ENCODE results near the gene KIAA1217. TPM values are rescaled to one million over a fixed set of nuclear protein-coding genes. Genes with fewer than 3 reads are reported as not detected.

Gene KIAA1217
- total RNA-seq, 4 donors from 2014 or later, result 12.7 to 156 (median 34.8) TPM

GRCh38 chr10:24432478-24433416 is 223.8 kb downstream of the KIAA1217 start:
- ATAC-seq (ENCODE audit: low FRiP score) (no peak), DNase-seq (ENCODE audit: low spot score) (no peak)
- TF ChIP-seq, protein P1, sequence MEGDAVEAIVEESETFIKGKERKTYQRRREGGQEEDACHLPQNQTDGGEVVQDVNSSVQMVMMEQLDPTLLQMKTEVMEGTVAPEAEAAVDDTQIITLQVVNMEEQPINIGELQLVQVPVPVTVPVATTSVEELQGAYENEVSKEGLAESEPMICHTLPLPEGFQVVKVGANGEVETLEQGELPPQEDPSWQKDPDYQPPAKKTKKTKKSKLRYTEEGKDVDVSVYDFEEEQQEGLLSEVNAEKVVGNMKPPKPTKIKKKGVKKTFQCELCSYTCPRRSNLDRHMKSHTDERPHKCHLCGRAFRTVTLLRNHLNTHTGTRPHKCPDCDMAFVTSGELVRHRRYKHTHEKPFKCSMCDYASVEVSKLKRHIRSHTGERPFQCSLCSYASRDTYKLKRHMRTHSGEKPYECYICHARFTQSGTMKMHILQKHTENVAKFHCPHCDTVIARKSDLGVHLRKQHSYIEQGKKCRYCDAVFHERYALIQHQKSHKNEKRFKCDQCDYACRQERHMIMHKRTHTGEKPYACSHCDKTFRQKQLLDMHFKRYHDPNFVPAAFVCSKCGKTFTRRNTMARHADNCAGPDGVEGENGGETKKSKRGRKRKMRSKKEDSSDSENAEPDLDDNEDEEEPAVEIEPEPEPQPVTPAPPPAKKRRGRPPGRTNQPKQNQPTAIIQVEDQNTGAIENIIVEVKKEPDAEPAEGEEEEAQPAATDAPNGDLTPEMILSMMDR (IDR thresholded peaks at IDR 0.05), result no peak

DNA sequence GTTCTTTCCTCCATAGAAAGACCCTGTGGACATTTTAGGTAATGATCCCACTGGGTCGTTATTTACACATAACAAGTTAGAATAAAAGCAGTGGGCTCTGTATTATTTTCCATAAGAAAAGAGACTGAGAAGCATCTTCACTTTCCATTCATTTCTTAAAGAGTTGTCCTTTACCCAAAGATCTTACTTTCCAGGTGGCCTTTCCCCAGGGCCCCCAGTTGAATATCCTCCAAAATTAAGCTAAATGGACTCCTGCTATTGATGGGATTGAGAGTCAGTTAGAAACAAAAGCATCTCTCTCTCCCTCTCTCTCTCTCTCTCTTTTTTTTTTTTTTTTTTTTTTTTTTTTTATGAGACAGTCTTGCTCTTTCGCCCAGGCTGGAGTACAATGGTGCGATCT is 224.8 kb downstream of the KIAA1217 start:
- ATAC-seq (ENCODE audit: low FRiP score), result no peak
- TF ChIP-seq, protein P1 (IDR thresholded peaks at IDR 0.05), result no peak
- DNase-seq (ENCODE audit: low spot score), result no peak

DNA sequence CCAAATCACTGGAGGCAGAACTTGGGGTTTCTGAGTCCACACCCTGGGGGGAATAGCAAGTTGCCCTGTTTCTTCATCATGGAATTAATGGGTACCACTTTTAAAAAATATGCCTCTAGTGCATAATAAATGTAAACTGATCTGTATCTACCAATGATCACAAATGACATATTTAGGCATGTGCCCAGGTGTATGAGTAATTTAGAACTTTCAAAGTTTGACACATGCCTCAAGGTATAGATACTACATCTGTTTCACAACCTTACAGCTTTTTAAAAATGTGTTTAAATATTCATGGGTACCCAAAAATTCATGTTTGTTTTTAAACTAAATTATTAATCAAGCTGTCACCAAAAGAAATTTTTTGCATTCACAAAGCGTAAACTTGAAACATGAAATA is 226.0 kb downstream of the KIAA1217 start:
- ATAC-seq (ENCODE audit: low FRiP score), result no peak
- DNase-seq (ENCODE audit: low spot score), result no peak
- TF ChIP-seq, protein P1 (IDR thresholded peaks at IDR 0.05), result no peak

- TF ChIP-seq, protein P1 (IDR thresholded peaks at IDR 0.05), result no peak
These were observed 226.4 kb downstream of the KIAA1217 start for GRCh38 chr10:24435374-24435773.

DNA sequence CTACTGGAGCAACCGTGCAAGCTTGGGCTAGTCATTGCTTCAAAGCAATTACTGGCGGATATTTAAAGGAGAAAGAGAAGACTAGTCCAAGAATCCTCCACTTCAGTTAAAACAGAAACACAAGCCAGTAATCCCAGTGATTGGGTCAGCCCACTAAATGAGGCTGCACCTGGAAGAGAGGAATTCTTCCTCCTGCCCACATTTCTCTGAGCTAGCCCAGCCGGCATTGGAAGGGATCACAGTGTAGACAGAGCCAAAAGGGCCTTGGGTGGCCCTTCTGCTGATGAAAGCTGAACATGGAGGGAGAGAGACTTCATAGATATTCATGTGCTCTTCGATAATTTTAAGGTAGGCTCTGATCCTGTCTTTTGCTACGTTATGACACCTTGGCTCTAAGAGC is 228.4 kb downstream of the KIAA1217 start:
- DNase-seq (ENCODE audit: low spot score) (no peak), ATAC-seq (ENCODE audit: low FRiP score) (no peak)
- TF ChIP-seq, protein P1 (IDR thresholded peaks at IDR 0.05), result no peak

More at GRCh38 chr10:24435374-24435773, 226.4 kb downstream of the KIAA1217 start:
- DNase-seq (ENCODE audit: low spot score), result no peak
- ATAC-seq (ENCODE audit: low FRiP score), result no peak

DNA sequence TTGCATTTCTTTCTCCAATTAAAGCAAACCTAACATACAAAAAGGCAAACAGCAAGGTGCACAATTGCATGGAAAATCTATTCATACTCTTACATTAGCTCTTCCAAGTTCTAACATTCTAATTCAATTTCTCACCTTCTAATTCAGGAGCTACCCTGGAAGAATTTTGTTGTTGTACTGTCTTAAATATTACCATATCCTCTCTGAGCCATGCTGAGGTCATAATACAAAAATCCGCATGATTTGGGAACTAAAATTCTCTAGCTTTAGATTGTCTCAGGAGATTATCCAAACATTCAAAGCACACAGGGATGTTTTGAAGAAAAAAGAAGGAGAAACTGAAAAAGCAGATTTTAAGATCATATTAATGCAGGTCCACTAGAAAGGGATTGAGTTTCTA is 229.9 kb downstream of the KIAA1217 start:
- TF ChIP-seq, protein P1 (IDR thresholded peaks at IDR 0.05), result no peak
- DNase-seq (ENCODE audit: low spot score), result no peak
- ATAC-seq (ENCODE audit: low FRiP score), result no peak

GRCh38 chr10:24439935-24440334 is 231.0 kb downstream of the KIAA1217 start:
- no peak for ATAC-seq (ENCODE audit: low FRiP score)
- TF ChIP-seq, protein P1 (IDR thresholded peaks at IDR 0.05), result no peak
- no peak for DNase-seq (ENCODE audit: low spot score)
